Endothelial cell of umbilical vein (primary cell): Measurements from ENCODE around the gene MBD3L1. TPM values are rescaled to one million over a fixed set of nuclear protein-coding genes. Genes with fewer than 3 reads are reported as not detected.

Source experiments
- Bru-seq: library from RNA; stranded (reverse); fragments of 400-500 nt; gene quantifications from one replicate; lab custom pipeline; 2021; lab: Mats Ljungman, UMichigan
- BruChase-seq, 2 experiments: library from RNA; stranded (reverse); fragments of 400-500 nt; gene quantifications; one replicate each; lab custom pipeline; 2021; lab: Mats Ljungman, UMichigan
- BruUV-seq: library from RNA; stranded (reverse); fragments of 400-500 nt; replicated peaks from 2 replicates; lab custom pipeline; 2021; lab: Mats Ljungman, UMichigan
- CTCF ChIA-PET: fragments of 300-600, 350-600 bp; sonication (Branson Sonifier 250); formaldehyde crosslinking; loops from one replicate; lab custom pipeline; 2021; ENCODE audit warnings: antibody characterized with exemption, inconsistent platforms; lab: Charles Lee
- POLR2A ChIA-PET: fragments of 300-600, 350-600 bp; sonication (Branson Sonifier 250); formaldehyde crosslinking; loops from one replicate; lab custom pipeline; 2021; ENCODE audit warnings: antibody characterized with exemption, inconsistent platforms; lab: Charles Lee
- DNase-seq: peaks from one replicate; pipeline ENCODE4 v3.0.0-alpha.2; 2011; ENCODE audit warnings: low read depth, low spot score
- FAIRE-seq: peaks from 2 replicates; lab custom pipeline; 2011; peaks lifted over from hg19 to GRCh38; lab: Jason Lieb, UNC
- H2AFZ ChIP-seq: 2 replicates; pipeline ENCODE4 v1.6.0; 2012; ENCODE audit warnings: low read depth, low read length, control low read depth, inconsistent platforms
- H3K27ac ChIP-seq: 2 replicates; pipeline ENCODE4 v1.5.1; 2011; ENCODE audit warnings: low read depth, mild to moderate bottlenecking, control low read depth, low read length, moderate library complexity; ENCODE audit not compliant: insufficient read depth
- H3K27me3 ChIP-seq, 2 experiments: 2 replicates each; pipeline versions ENCODE4 v1.6.0 to v1.6.1; 2011; ENCODE audit warnings: low read length in 2 of 2, mixed read lengths in 1 of 2; ENCODE audit not compliant: control insufficient read depth in 2 of 2, insufficient read depth in 2 of 2
- H3K36me3 ChIP-seq, 2 experiments: 2 replicates in 1 of 2; 3 replicates in 1 of 2; pipeline ENCODE4 v1.5.1; 2011; ENCODE audit warnings: low read length in 2 of 2, mild to moderate bottlenecking in 1 of 2, moderate library complexity in 1 of 2; ENCODE audit not compliant: control insufficient read depth in 2 of 2, insufficient read depth in 2 of 2; ENCODE audit errors: extremely low read depth in 1 of 2
- H3K4me1 ChIP-seq: 3 replicates; pipeline ENCODE4 v1.5.1; 2011; ENCODE audit warnings: mild to moderate bottlenecking, low read length; ENCODE audit not compliant: control insufficient read depth, insufficient read depth; ENCODE audit errors: extremely low read depth
- H3K4me2 ChIP-seq: 2 replicates; pipeline ENCODE4 v1.6.1; 2011; ENCODE audit warnings: low read length, control low read depth, mixed read lengths; ENCODE audit not compliant: insufficient read depth
- H3K4me3 ChIP-seq, 3 experiments: fragments of 200-600 bp in 1 of 3; sonication (generic), shearing (Covaris generic) in 1 of 3; replicated peaks in 1 of 3; 2 replicates each; pipeline ENCODE4 v1.5.1; 2011 to 2016; ENCODE audit warnings: control low read depth in 3 of 3, low read length in 3 of 3, mild to moderate bottlenecking in 2 of 3, inconsistent platforms in 1 of 3, low read depth in 1 of 3, moderate library complexity in 1 of 3; ENCODE audit not compliant: insufficient read depth in 1 of 3
- H3K79me2 ChIP-seq: 2 replicates; pipeline ENCODE4 v1.6.0; 2012; ENCODE audit warnings: low read length, inconsistent platforms; ENCODE audit not compliant: control insufficient read depth, insufficient read depth
- H3K9ac ChIP-seq: replicated peaks from 2 replicates; pipeline ENCODE3; 2011; ENCODE audit warnings: low read length, control low read depth; ENCODE audit not compliant: insufficient read depth; ENCODE audit errors: extremely low read depth
- H3K9me1 ChIP-seq: replicated peaks from 3 replicates; pipeline ENCODE4 v1.6.0; 2011; ENCODE audit warnings: mild to moderate bottlenecking, low read length; ENCODE audit not compliant: control insufficient read depth, insufficient read depth; ENCODE audit errors: extremely low read depth
- H3K9me3 ChIP-seq: replicated peaks from 2 replicates; pipeline ENCODE4 v1.5.1; 2012; ENCODE audit warnings: low read length, inconsistent platforms; ENCODE audit not compliant: control insufficient read depth, insufficient read depth
- H4K20me1 ChIP-seq: replicated peaks from 2 replicates; pipeline ENCODE3; 2011; ENCODE audit warnings: mild to moderate bottlenecking, low read length; ENCODE audit not compliant: control insufficient read depth, insufficient read depth; ENCODE audit errors: extremely low read depth
- CTCF ChIP-seq, 2 donors: IDR thresholded peaks; 1 replicate in 1 of 2; 2 replicates in 1 of 2; pipeline ENCODE4 v1.5.1; 2011; ENCODE audit warnings: low read length in 2 of 2, mild to moderate bottlenecking in 2 of 2, moderate library complexity in 2 of 2, control low read depth in 1 of 2, inconsistent platforms in 1 of 2, low read depth in 1 of 2; ENCODE audit not compliant: insufficient read depth in 1 of 2; ENCODE audit errors: extremely low read depth in 1 of 2
- EZH2 ChIP-seq: IDR thresholded peaks from 2 replicates; pipeline ENCODE4 v1.6.1; 2012; ENCODE audit warnings: borderline replicate concordance, low read depth, mild to moderate bottlenecking, moderate library complexity, low read length, inconsistent platforms; ENCODE audit not compliant: severe bottlenecking
- FOS ChIP-seq: IDR thresholded peaks from 2 replicates; pipeline ENCODE4 v1.6.1; 2011; ENCODE audit warnings: mild to moderate bottlenecking, low read length, moderate library complexity, borderline replicate concordance; ENCODE audit not compliant: insufficient read depth
- GATA2 ChIP-seq: IDR thresholded peaks from 2 replicates; pipeline ENCODE4 v1.7.0; 2011; ENCODE audit warnings: low read depth, mild to moderate bottlenecking, moderate library complexity, mixed read lengths, low read length; ENCODE audit not compliant: insufficient read length, insufficient read depth
- JUN ChIP-seq: IDR thresholded peaks from 2 replicates; pipeline ENCODE4 v1.6.1; 2011; ENCODE audit warnings: borderline replicate concordance, low read depth; ENCODE audit not compliant: insufficient read length, insufficient read depth
- MAX ChIP-seq: IDR thresholded peaks from 2 replicates; pipeline ENCODE4 v1.6.1; 2011; ENCODE audit not compliant: insufficient read depth, insufficient read length
- MYC ChIP-seq: IDR thresholded peaks from one replicate; pipeline ENCODE4 v1.6.1; 2011; ENCODE audit warnings: mild to moderate bottlenecking, low read depth, low read length
- POLR2A ChIP-seq: IDR thresholded peaks from 2 replicates; pipeline ENCODE4 v1.6.1; 2012; ENCODE audit warnings: low read depth, mild to moderate bottlenecking, control low read depth, low read length
- POLR2AphosphoS5 ChIP-seq: IDR thresholded peaks from 2 replicates; pipeline ENCODE4 v1.6.1; 2012; ENCODE audit warnings: low read depth, mild to moderate bottlenecking, control low read depth, low read length, moderate library complexity; ENCODE audit not compliant: insufficient read depth
- dilution Hi-C: fragments of 300-500 bp; cut with MboI; formaldehyde crosslinking; loops from one replicate; pipeline ENCODE4 v1.15.0; 2019; ENCODE audit warnings: low sequenced_read_pairs; ENCODE audit not compliant: extremely low pct_ligation_motif_present
- intact Hi-C: fragments of 100-400 bp; cut with micrococcal nuclease; formaldehyde crosslinking; loops from one replicate; pipeline ENCODE4 v1.10.0; 2022
- long read RNA-seq: library from polyadenylated mRNA; stranded (forward); transcript quantifications from one replicate; pipeline ENCODE4 v2.0.0, GENCODE V29; 2021
- polyA minus RNA-seq, 3 experiments: library from RNA; depleted of rRNA, polyadenylated mRNA; stranded (reverse); fragments of >200 nt; gene quantifications; 1 replicate in 1 of 3; 2 replicates in 2 of 3; pipeline ENCODE4 v1.2.3, GENCODE V29; 2011
- polyA plus RNA-seq, 4 experiments: library from polyadenylated mRNA; depleted of rRNA in 3 of 4; stranded (reverse) in 3 of 4; unstranded in 1 of 4; fragments of >200 nt; gene quantifications; 2 replicates each; pipeline versions ENCODE4 v1.2.1 to v1.2.3, GENCODE V29; 2011 to 2012; ENCODE audit warnings: missing spikeins in 1 of 4
- total RNA-seq: library from RNA; stranded (reverse); gene quantifications from 2 replicates; pipeline ENCODE4 v1.2.3, GENCODE V29; 2021

The MBD3L1 gene
- not detected in 2 replicates for total RNA-seq
- polyA plus RNA-seq, result not detected in 2 replicates
- not detected in 2 replicates for polyA plus RNA-seq (2011; cell fraction: cytosol; rRNA removed)
- not detected in 2 replicates for polyA plus RNA-seq (2011; cell fraction: nucleus; rRNA removed)
- not detected in 2 replicates for polyA plus RNA-seq (2012)
- not detected in 2 replicates for polyA minus RNA-seq
- not detected for polyA minus RNA-seq (2011; cell fraction: cytosol; rRNA and poly(A)+ RNA removed)
- polyA minus RNA-seq (2011; cell fraction: nucleus; rRNA and poly(A)+ RNA removed), result not detected in 2 replicates
- Bru-seq, nascent RNA, result not detected
- not detected for BruChase-seq, experiment 1, labeled RNA remaining after a 6-hour chase
- BruChase-seq, experiment 2, labeled RNA remaining after a 2-hour chase, result not detected
- long read RNA-seq, result 0 reads

GRCh38 chr19:8832132-8833021 lies at the start of gene MBD3L1, which contains the start of gene ZNF558:
Gene MBD3L1 (plus strand): TSS chr19:8832377. CDS start chr19:8842679, 10,302 bp downstream.
Gene ZNF558 (minus strand): TSS chr19:8832304. CDS start chr19:8822659, 9,645 bp downstream.
- intact Hi-C loops (no loop called here), dilution Hi-C loops (no loop called here)
- no peaks in the 10 kb centered on the region for H3K27me3 ChIP-seq
- H2AFZ ChIP-seq, result peak within 1 kb of the TSS; percentile 76
- no TSS peak for BruUV-seq
- H3K4me1 ChIP-seq, result no peaks in the 10 kb centered on the region
- no peaks in the 10 kb centered on the region for H3K9me3 ChIP-seq
- no peaks in the 10 kb centered on the region for H3K36me3 ChIP-seq
- H3K9me1 ChIP-seq, result no peaks in the 10 kb centered on the region
- peak within 1 kb of the TSS in 2 of 3 experiments; percentile 29 to 37 for H3K4me3 ChIP-seq
- TF ChIP-seq JUN, result no peak
- TF ChIP-seq GATA2, result no peak
- TF ChIP-seq MYC, result no peak
- no peak for TF ChIP-seq POLR2A
- no peak for TF ChIP-seq MAX
- no peak for TF ChIP-seq EZH2
- TF ChIP-seq CTCF (IDR thresholded peaks at IDR 0.05; ENCODE audit: extremely low read depth in 1 of 2, insufficient read depth in 1 of 2, low read depth in 1 of 2, low read length in 2 of 2), result no peak
- TF ChIP-seq POLR2AphosphoS5, result no peak
- no peak for TF ChIP-seq FOS
- H3K9ac ChIP-seq, result peak within 1 kb of the TSS; percentile 59
- no peaks in the 10 kb centered on the region for H4K20me1 ChIP-seq
- H3K27ac ChIP-seq, result no peak within 1 kb of the TSS
- DNase-seq (peak; percentile 8), FAIRE-seq (no peak)
- H3K4me2 ChIP-seq, result peak within 1 kb of the TSS; percentile 48
- H3K79me2 ChIP-seq, result no peaks in the 10 kb centered on the region
- ChIA-PET CTCF (no interaction called here), POLR2A (no interaction called here)
